Measurements from ENCODE around the gene ZNF419.

Gene ZNF419

GRCh38 chr19:57537953-57538547, 50.5 kb downstream of the ZNF419 start:
- DNase-seq = no peak

Measured in DMS79 treated with DMSO at 0.1 percent for 48 hours (cell line).